Measurements from ENCODE around the gene MED26.
"Not testable (repeated sequence)": the region's sequence is repeated elsewhere in the genome, so short reads cannot be mapped to it uniquely, and the experiment has no call there.

MED26 gene

GRCh38 chr19:16628183-16628983 is at the start of gene MED26:
TSS of gene MED26 (minus strand) at chr19:16628204. CDS start at chr19:16627943, 261 bp downstream.
- H3K4me3 ChIP-seq (replicated peaks; ENCODE audit: low read depth, low read length) = peak within 1 kb of the TSS; percentile 99

GRCh38 chr19:16677055-16677454 is 49.1 kb upstream of the MED26 start:
- DNase-seq (ENCODE audit: extremely low read depth, low read depth) = no peak
- no peak overlapping the region for H3K4me3 ChIP-seq (replicated peaks; ENCODE audit: low read depth, low read length)
- TF ChIP-seq CTCF (IDR thresholded peaks at IDR 0.05; ENCODE audit: low read depth, low read length, missing control alignments) = no peak

More at GRCh38 chr19:16628183-16628983, at the start of gene MED26:
- no peak for TF ChIP-seq CTCF (IDR thresholded peaks at IDR 0.05; ENCODE audit: low read depth, low read length, missing control alignments)
- peak; percentile 70 for DNase-seq (ENCODE audit: extremely low read depth, low read depth)

- no peak for DNase-seq (ENCODE audit: extremely low read depth, low read depth)
- no peak for TF ChIP-seq CTCF (IDR thresholded peaks at IDR 0.05; ENCODE audit: low read depth, low read length, missing control alignments)
Observed at GRCh38 chr19:16676101-16676798, 48.2 kb upstream of the MED26 start.

GRCh38 chr19:16673839-16674238 is 45.8 kb upstream of the MED26 start:
- not testable (repeated sequence) for DNase-seq (ENCODE audit: extremely low read depth, low read depth)

More at GRCh38 chr19:16676101-16676798, 48.2 kb upstream of the MED26 start:
- no peak overlapping the region for H3K4me3 ChIP-seq (replicated peaks; ENCODE audit: low read depth, low read length)

GRCh38 chr19:16673231-16673630 is 45.2 kb upstream of the MED26 start:
- no peak for DNase-seq (ENCODE audit: extremely low read depth, low read depth)
- TF ChIP-seq CTCF (IDR thresholded peaks at IDR 0.05; ENCODE audit: low read depth, low read length, missing control alignments) = no peak
- H3K4me3 ChIP-seq (replicated peaks; ENCODE audit: low read depth, low read length) = no peak overlapping the region

More at GRCh38 chr19:16673839-16674238, 45.8 kb upstream of the MED26 start:
- H3K4me3 ChIP-seq (replicated peaks; ENCODE audit: low read depth, low read length) = not testable (repeated sequence)

GRCh38 chr19:16671652-16672274 is 43.8 kb upstream of the MED26 start:
- no peak overlapping the region for H3K4me3 ChIP-seq (replicated peaks; ENCODE audit: low read depth, low read length)
- no peak for DNase-seq (ENCODE audit: extremely low read depth, low read depth)
- TF ChIP-seq CTCF (IDR thresholded peaks at IDR 0.05; ENCODE audit: low read depth, low read length, missing control alignments) = no peak

GRCh38 chr19:16670291-16670690 is 42.3 kb upstream of the MED26 start:
- no peak for TF ChIP-seq CTCF (IDR thresholded peaks at IDR 0.05; ENCODE audit: low read depth, low read length, missing control alignments)
- no peak overlapping the region for H3K4me3 ChIP-seq (replicated peaks; ENCODE audit: low read depth, low read length)
- DNase-seq (ENCODE audit: extremely low read depth, low read depth) = no peak

- not testable (repeated sequence) for H3K4me3 ChIP-seq (replicated peaks; ENCODE audit: low read depth, low read length); DNase-seq (ENCODE audit: extremely low read depth, low read depth)
Observed at GRCh38 chr19:16668702-16669101, 40.7 kb upstream of the MED26 start.

Data from HFF-Myc (cell line).